ENCODE results near the gene NANP. TPM values are rescaled to one million over a fixed set of nuclear protein-coding genes. Genes with fewer than 3 reads are reported as not detected.

NANP gene
- total and polyA plus RNA-seq, 2 of the 13 experiments (the other 11 are each of a cell fraction or from before 2014, with no cell fraction given) = 8.9 to 21.5 TPM

GRCh38 chr20:25579081-25579770 lies 44.6 kb downstream of the NANP start (continued):
- TF ChIP-seq STAG1 (CRISPR knock-in tag; IDR thresholded peaks at IDR 0.05) (peak; percentile 14; the same call in 1 of the 2 replicates), NFRKB (IDR thresholded peaks at IDR 0.05) (no peak), NFIC (IDR thresholded peaks at IDR 0.05; ENCODE audit: low read length) (no peak), ZBTB3 (CRISPR knock-in tag; IDR thresholded peaks at IDR 0.05; ENCODE audit: borderline replicate concordance, low read depth) (no peak), PRMT3 (CRISPR knock-in tag; IDR thresholded peaks at IDR 0.05; ENCODE audit: borderline replicate concordance, low read depth) (no peak), NFIB (CRISPR knock-in tag; IDR thresholded peaks at IDR 0.05; ENCODE audit: borderline replicate concordance) (no peak), ZNF256 (CRISPR knock-in tag; conservative IDR thresholded peaks at IDR 0.05) (no peak), ZNF205 (CRISPR knock-in tag; IDR thresholded peaks at IDR 0.05) (no peak; the same call in 1 of the 2 replicates), SUZ12 (IDR thresholded peaks at IDR 0.05; ENCODE audit: low read depth, low read length) (no peak), FOXA3 (CRISPR knock-in tag; IDR thresholded peaks at IDR 0.05) (no peak; the same call in 1 of the 2 replicates), ZFP36L2 (CRISPR knock-in tag; IDR thresholded peaks at IDR 0.05) (no peak), SETDB1 (CRISPR knock-in tag; IDR thresholded peaks at IDR 0.05; ENCODE audit: borderline replicate concordance) (no peak), SP1 (IDR thresholded peaks at IDR 0.05) (no peak), SP1 (CRISPR knock-in tag; IDR thresholded peaks at IDR 0.05) (no peak), FLYWCH1 (CRISPR knock-in tag; IDR thresholded peaks at IDR 0.05) (no peak), ZNF782 (CRISPR knock-in tag; IDR thresholded peaks at IDR 0.05; ENCODE audit: borderline replicate concordance) (0 out of 2 replicates have a peak, but pooled peaks have one; percentile 8), GLI4 (CRISPR knock-in tag; IDR thresholded peaks at IDR 0.05; ENCODE audit: borderline replicate concordance) (no peak), GLMP (CRISPR knock-in tag; IDR thresholded peaks at IDR 0.05; ENCODE audit: borderline replicate concordance) (no peak), NCOA2 (CRISPR knock-in tag; IDR thresholded peaks at IDR 0.05) (peak; percentile 46; the same call in 1 of the 2 replicates)
- TF ChIP-seq, protein P1, sequence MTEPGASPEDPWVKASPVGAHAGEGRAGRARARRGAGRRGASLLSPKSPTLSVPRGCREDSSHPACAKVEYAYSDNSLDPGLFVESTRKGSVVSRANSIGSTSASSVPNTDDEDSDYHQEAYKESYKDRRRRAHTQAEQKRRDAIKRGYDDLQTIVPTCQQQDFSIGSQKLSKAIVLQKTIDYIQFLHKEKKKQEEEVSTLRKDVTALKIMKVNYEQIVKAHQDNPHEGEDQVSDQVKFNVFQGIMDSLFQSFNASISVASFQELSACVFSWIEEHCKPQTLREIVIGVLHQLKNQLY (CRISPR knock-in tag; IDR thresholded peaks at IDR 0.05) = no peak
- TF ChIP-seq, protein P2, sequence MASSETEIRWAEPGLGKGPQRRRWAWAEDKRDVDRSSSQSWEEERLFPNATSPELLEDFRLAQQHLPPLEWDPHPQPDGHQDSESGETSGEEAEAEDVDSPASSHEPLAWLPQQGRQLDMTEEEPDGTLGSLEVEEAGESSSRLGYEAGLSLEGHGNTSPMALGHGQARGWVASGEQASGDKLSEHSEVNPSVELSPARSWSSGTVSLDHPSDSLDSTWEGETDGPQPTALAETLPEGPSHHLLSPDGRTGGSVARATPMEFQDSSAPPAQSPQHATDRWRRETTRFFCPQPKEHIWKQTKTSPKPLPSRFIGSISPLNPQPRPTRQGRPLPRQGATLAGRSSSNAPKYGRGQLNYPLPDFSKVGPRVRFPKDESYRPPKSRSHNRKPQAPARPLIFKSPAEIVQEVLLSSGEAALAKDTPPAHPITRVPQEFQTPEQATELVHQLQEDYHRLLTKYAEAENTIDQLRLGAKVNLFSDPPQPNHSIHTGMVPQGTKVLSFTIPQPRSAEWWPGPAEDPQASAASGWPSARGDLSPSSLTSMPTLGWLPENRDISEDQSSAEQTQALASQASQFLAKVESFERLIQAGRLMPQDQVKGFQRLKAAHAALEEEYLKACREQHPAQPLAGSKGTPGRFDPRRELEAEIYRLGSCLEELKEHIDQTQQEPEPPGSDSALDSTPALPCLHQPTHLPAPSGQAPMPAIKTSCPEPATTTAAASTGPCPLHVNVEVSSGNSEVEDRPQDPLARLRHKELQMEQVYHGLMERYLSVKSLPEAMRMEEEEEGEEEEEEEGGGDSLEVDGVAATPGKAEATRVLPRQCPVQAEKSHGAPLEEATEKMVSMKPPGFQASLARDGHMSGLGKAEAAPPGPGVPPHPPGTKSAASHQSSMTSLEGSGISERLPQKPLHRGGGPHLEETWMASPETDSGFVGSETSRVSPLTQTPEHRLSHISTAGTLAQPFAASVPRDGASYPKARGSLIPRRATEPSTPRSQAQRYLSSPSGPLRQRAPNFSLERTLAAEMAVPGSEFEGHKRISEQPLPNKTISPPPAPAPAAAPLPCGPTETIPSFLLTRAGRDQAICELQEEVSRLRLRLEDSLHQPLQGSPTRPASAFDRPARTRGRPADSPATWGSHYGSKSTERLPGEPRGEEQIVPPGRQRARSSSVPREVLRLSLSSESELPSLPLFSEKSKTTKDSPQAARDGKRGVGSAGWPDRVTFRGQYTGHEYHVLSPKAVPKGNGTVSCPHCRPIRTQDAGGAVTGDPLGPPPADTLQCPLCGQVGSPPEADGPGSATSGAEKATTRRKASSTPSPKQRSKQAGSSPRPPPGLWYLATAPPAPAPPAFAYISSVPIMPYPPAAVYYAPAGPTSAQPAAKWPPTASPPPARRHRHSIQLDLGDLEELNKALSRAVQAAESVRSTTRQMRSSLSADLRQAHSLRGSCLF (CRISPR knock-in tag; IDR thresholded peaks at IDR 0.05; ENCODE audit: borderline replicate concordance) = no peak
- TF ChIP-seq, protein P3, sequence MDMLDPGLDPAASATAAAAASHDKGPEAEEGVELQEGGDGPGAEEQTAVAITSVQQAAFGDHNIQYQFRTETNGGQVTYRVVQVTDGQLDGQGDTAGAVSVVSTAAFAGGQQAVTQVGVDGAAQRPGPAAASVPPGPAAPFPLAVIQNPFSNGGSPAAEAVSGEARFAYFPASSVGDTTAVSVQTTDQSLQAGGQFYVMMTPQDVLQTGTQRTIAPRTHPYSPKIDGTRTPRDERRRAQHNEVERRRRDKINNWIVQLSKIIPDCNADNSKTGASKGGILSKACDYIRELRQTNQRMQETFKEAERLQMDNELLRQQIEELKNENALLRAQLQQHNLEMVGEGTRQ (IDR thresholded peaks at IDR 0.05; ENCODE audit: low read depth, low read length) = peak; percentile 25; the same call in 1 of the 2 replicates
- TF ChIP-seq, protein P3 (CRISPR knock-in tag; IDR thresholded peaks at IDR 0.05; ENCODE audit: borderline replicate concordance) = no peak

Measured in HepG2 (cell line).